ENCODE data around the gene ABCG1.

Gene ABCG1

DNA sequence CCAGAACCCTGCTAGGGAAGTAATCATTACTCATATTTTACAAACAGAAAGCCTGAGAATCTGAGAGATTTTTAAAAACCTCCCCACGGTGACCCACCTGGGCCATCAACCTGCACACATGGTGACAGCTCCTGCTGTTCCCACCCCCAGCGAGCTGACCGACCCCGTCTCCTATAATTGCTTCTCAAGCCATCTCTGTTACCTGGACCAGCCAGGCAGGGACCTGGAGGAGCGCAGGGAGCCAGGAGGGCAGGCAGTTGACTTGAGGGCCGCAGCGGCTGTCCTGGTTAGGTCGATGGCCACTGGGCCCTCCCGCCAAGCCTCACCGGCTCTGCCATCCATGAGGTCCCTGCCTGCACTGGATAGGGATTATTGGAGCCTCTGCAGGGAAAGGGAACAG is 124.2 kb downstream of the ABCG1 start:
- no peak for FAIRE-seq

DNA sequence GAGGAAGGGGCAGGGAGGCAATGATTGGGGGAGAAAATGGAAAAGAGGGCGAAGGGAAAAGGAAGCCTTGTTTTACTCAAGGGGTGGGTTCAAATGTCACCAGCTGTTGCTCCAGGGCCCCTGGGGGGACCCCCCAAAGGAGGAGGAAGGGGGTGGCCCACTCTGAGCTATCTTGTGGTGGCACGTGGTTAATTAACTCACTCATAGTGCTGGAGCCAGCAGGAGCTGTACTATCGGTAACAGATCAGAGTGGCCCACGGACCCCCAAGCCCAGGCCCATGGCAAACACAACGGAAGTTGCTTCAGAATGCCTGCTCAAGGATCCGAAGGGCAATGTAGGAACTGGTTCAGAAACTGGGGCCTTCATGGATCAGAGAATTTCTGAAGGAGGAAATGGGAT is 124.6 kb downstream of the ABCG1 start:
- no peak for DNase-seq (ENCODE audit: insufficient read length, low spot score)
- FAIRE-seq, result no peak

More for the DNA sequence above, 124.2 kb downstream of the ABCG1 start:
- DNase-seq (ENCODE audit: insufficient read length, low spot score), result no peak

DNA sequence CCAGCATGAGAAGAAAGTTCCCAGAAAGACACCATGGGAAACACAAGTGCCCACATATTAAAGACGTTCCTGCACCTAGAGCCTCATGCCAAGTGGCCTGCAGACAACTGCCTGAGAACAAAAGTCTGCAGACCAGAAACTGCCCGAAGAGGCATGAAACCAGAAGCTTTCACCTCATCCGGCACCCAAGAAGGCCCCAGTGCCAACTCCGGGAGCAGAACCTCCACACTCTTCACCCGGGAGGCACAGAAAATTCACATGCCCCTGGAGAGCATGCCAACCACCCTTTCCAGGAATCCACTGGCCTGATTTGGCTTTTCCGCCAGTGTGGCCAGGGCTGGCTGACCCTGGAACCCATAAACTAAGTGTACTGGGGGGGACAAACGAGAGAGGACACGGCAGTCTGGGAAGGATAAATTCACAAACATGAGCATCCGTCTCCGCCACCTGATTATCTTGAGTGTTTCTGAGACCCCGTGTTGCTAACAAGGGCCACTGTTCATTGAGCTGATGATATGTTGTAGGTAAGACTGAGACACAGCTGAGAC is 125.1 kb downstream of the ABCG1 start:
- DNase-seq (ENCODE audit: insufficient read length, low spot score), result no peak
- no peak for FAIRE-seq

DNA sequence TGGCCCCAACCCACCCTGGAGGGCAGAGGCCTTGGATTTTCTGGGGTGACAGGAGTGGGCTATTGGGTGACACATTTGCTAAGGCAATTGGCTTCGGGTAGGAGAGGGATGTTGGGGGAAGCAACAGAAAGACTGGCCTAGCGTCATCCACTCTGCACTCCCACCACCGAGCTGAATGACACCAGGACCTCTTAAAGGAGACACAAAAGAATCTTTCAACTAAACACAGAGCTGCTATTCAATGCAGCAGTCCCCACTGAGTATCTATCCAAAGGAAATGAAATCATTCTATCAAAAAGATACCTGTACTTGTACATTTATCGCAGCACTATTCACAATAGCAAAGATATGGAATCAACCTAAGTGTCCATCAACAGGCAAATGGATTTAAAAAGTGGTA is 125.7 kb downstream of the ABCG1 start:
- FAIRE-seq (no peak), DNase-seq (ENCODE audit: insufficient read length, low spot score) (no peak)

DNA sequence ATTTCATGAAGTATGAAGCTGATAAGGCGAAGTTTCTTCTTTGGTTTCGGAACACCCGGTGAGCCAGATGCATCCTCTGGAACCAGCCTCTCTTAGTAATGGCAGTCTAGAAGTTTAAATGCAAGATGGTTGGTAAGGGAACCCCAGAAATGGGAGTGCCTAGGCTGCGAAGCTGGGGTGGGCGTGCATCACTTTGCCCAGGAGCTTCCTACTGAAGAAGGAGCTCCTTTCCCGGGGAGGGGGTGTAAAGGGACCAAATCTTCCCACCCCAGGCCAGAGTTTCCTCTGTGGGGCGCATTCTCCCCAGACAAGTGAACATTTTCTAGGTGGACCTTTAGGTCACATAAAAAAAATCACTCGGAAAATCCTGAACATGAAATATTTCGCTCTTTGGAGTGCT is 127.5 kb downstream of the ABCG1 start:
- DNase-seq (ENCODE audit: insufficient read length, low spot score) (no peak), FAIRE-seq (no peak)

Data from GM19239 (cell line).